AG09309 (cell line): Measurements from ENCODE around the gene WNT3.

ENCODE experiments used
- DNase-seq: peaks from one replicate; pipeline ENCODE4 v3.0.0-alpha.2; 2010; ENCODE audit warnings: low read depth
- H3K4me3 ChIP-seq: 2 replicates; pipeline ENCODE4 v1.5.1; 2011; ENCODE audit warnings: mild to moderate bottlenecking, low read depth, low read length, moderate library complexity; ENCODE audit not compliant: control insufficient read depth
- TF ChIP-seq, protein P1 (sequence below): IDR thresholded peaks from 2 replicates; pipeline ENCODE4 v1.5.1; 2011; ENCODE audit warnings: mild to moderate bottlenecking, low read depth, low read length, inconsistent platforms; ENCODE audit not compliant: insufficient read depth, control insufficient read depth; ENCODE audit errors: missing control alignments

The WNT3 gene

DNA sequence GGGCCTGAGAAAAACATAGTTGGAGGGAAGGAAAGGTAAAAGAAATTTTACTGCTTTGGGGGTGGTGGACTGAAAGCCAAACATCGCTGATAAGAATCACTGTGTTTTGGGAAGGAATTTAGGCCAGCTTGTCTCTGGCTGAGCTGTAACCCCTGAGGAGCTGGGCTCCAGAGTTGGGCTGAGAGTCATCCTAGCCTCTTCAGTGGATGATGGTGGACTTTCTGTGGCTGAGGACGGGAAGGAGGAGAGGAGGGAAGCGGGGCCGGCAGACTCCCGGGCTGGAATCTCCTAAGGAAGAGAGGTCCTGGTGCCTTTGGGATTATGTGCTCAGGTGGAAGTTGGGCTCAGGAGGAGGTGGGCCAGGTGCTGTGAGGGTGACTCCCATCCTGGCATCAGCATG is 41.5 kb upstream of the WNT3 start:
- H3K4me3 ChIP-seq, result no peak overlapping the region
- DNase-seq, result no peak
- TF ChIP-seq, protein P1, sequence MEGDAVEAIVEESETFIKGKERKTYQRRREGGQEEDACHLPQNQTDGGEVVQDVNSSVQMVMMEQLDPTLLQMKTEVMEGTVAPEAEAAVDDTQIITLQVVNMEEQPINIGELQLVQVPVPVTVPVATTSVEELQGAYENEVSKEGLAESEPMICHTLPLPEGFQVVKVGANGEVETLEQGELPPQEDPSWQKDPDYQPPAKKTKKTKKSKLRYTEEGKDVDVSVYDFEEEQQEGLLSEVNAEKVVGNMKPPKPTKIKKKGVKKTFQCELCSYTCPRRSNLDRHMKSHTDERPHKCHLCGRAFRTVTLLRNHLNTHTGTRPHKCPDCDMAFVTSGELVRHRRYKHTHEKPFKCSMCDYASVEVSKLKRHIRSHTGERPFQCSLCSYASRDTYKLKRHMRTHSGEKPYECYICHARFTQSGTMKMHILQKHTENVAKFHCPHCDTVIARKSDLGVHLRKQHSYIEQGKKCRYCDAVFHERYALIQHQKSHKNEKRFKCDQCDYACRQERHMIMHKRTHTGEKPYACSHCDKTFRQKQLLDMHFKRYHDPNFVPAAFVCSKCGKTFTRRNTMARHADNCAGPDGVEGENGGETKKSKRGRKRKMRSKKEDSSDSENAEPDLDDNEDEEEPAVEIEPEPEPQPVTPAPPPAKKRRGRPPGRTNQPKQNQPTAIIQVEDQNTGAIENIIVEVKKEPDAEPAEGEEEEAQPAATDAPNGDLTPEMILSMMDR, result no peak

DNA sequence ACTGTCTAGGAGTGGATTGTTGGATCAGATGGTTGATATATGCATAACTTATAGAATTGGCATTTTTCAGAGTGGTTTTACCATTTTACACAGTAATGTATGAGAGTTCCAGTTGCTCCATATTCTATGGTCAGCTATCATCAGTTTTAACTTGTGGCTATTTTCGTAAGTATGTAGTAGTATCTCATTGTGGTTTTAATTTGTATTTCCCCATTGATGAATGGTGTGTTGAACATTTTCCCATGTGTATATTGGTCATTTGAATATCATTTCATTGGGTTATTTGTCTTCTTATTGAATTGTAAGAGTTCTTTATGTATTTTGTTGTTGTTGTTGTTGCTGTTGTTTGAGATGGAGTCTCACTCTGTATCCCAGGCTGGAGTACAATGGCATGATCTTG is 39.1 kb upstream of the WNT3 start:
- TF ChIP-seq, protein P1, result no peak
- H3K4me3 ChIP-seq, result no peak overlapping the region
- no peak for DNase-seq

DNA sequence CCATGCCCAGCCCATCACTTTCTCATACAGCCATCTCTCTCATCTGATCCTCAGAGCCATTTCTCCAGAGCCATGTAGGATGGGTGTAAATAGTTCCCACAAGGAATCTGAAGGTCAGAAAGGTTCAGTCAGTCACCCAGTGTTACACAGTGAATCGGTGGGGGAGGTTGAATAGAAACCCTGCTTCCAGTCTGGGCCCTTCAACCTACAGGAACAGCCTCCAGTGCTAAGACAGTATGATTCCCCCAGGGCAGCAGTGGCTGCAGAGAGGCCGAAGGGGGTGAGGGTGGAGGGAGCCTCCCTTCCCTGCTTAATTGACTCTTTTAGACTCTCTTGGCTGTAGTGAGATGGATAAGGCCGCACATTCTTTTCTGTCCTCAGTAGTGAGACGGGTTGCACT is 36.5 kb upstream of the WNT3 start:
- TF ChIP-seq, protein P1, result no peak
- DNase-seq, result no peak
- no peak overlapping the region for H3K4me3 ChIP-seq

DNA sequence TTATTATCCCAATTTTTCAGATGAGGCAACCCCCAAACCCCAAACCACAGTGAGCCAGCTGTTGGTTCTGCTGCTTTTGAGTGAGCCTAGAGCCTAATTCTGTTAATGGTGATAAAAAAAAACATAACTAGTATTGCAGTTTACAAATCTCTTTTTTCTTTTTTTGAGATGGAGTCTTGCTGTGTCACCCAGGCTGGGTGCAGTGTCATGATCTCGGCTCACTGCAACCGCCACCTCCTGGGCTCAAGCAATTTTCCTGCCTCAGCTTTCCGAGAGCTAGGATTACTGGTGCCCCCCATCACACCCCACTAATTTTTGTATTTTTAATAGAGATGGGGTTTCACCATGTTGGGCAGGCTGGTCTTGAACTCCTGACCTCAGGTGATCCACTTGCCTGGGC is 36.0 kb upstream of the WNT3 start:
- no peak for DNase-seq
- no peak overlapping the region for H3K4me3 ChIP-seq
- TF ChIP-seq, protein P1, result no peak

DNA sequence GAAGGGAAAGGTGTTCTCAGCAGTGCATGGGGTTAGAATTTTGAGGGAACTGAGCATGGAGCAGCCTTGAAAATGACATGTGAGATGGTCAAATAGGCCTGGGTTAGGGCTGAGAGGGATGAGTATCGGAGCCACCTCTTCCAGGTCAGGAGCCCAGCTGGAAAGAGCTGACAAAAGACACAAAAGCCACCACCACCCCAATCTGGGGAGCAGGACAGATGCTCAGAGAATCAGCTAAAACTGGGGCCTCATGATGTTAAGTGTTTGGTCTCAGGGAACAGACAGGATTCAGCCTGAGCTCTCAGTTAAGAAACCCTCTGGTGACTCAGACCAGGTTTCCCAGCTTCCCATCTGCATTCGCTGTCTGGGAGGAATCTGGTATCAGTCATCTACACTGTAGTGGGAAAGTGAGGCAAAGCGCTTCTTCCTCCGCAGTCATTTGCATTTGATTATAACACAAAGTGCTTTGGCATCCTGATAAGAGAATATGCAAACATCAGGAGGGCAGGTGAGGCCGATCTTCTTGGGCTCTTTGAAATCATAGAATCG is 35.5 kb upstream of the WNT3 start:
- TF ChIP-seq, protein P1, result no peak
- DNase-seq, result peak; percentile 25
- no peak overlapping the region for H3K4me3 ChIP-seq

DNA sequence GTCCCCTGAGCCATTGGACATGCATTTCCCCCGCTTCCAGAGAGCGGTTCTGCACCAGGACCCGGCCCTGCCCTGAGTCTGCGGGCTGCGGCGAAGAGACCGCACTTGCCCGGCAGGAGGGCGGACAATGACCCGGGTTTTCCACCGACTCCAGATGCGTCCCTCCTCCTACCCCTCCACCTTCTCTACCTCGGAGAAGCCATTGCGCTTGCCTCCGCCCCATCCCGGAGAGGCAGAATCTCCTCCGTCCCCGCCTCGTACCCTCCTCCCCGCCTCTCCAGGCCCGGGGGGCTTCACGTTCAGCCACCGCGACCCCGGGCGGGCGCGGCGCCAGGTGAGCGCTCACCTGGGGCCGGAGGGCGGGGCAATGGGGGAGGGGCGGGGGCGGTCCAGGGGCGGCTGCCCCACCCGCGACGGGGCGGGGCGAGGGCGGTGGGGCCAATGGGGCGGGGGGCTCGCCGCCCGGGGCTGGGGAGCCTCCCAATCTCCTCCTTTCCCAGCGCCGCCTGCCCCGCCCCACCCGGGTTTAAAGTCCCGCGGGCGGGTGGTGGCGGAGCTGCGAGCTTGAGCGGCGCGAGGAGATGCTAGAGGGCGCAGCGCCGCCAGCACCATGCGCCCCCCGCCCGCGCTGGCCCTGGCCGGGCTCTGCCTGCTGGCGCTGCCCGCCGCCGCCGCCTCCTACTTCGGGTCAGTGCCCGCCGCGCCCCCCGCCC is 32.7 kb upstream of the WNT3 start, which contains the start of gene WNT9B:
WNT9B (plus strand) TSS at position 555 of the 713 bp plus-strand sequence; CDS start at position 611, 56 bp downstream.
- TF ChIP-seq, protein P1, result no peak
- DNase-seq, result no peak
- peak within 1 kb of the TSS; percentile 35 for H3K4me3 ChIP-seq
